ENCODE data around the gene ADGRB3.

ADGRB3 gene

GRCh38 chr6:68709091-68709490, 74.0 kb downstream of the ADGRB3 start:
- TF ChIP-seq CTCF (IDR thresholded peaks at IDR 0.05; ENCODE audit: low read depth, low read length, missing control alignments) = no peak
- no peak for DNase-seq (ENCODE audit: extremely low read depth, low read depth)

GRCh38 chr6:68709882-68710281, 74.8 kb downstream of the ADGRB3 start:
- DNase-seq (ENCODE audit: extremely low read depth, low read depth) = no peak
- TF ChIP-seq CTCF (IDR thresholded peaks at IDR 0.05; ENCODE audit: low read depth, low read length, missing control alignments) = no peak
- H3K4me3 ChIP-seq (replicated peaks; ENCODE audit: low read depth, low read length) = no peak overlapping the region

More at GRCh38 chr6:68709091-68709490, 74.0 kb downstream of the ADGRB3 start:
- H3K4me3 ChIP-seq (replicated peaks; ENCODE audit: low read depth, low read length) = no peak overlapping the region

- DNase-seq (ENCODE audit: extremely low read depth, low read depth) = no peak
- TF ChIP-seq CTCF (IDR thresholded peaks at IDR 0.05; ENCODE audit: low read depth, low read length, missing control alignments) = no peak
- no peak overlapping the region for H3K4me3 ChIP-seq (replicated peaks; ENCODE audit: low read depth, low read length)
Measured at GRCh38 chr6:68710496-68710895, 75.4 kb downstream of the ADGRB3 start.

- no peak overlapping the region for H3K4me3 ChIP-seq (replicated peaks; ENCODE audit: low read depth, low read length)
- DNase-seq (ENCODE audit: extremely low read depth, low read depth) = no peak
- TF ChIP-seq CTCF (IDR thresholded peaks at IDR 0.05; ENCODE audit: low read depth, low read length, missing control alignments) = no peak
Measured at GRCh38 chr6:68710916-68711315, 75.8 kb downstream of the ADGRB3 start.

- no peak for TF ChIP-seq CTCF (IDR thresholded peaks at IDR 0.05; ENCODE audit: low read depth, low read length, missing control alignments)
- H3K4me3 ChIP-seq (replicated peaks; ENCODE audit: low read depth, low read length) = no peak overlapping the region
- DNase-seq (ENCODE audit: extremely low read depth, low read depth) = no peak
Measured at GRCh38 chr6:68711386-68712000, 76.4 kb downstream of the ADGRB3 start.

GRCh38 chr6:68716620-68717019, 81.5 kb downstream of the ADGRB3 start:
- TF ChIP-seq CTCF (IDR thresholded peaks at IDR 0.05; ENCODE audit: low read depth, low read length, missing control alignments) = no peak
- no peak for DNase-seq (ENCODE audit: extremely low read depth, low read depth)
- H3K4me3 ChIP-seq (replicated peaks; ENCODE audit: low read depth, low read length) = no peak overlapping the region
